K562 (cell line): ENCODE measurements around the gene ADPRH. TPM values are rescaled to one million over a fixed set of nuclear protein-coding genes. Genes with fewer than 3 reads are reported as not detected.

ENCODE experiments used
- FOXK1 ChIP-seq: sonication (generic); formaldehyde crosslinking; IDR thresholded peaks from 2 replicates; pipeline ENCODE4 v1.8.0; 2022; ENCODE audit warnings: missing genetic modification reagents, mild to moderate bottlenecking, borderline replicate concordance
- ILK ChIP-seq: fragments of 450-650 bp; IDR thresholded peaks from 2 replicates; pipeline ENCODE4 v1.6.1; 2016; ENCODE audit warnings: missing genetic modification characterization, low read depth, mild to moderate bottlenecking, missing compliant biosample characterization, moderate library complexity, borderline replicate concordance
- MAZ ChIP-seq, 2 experiments: fragments of 450-650 bp in 1 of 2; sonication (generic) in 1 of 2; formaldehyde crosslinking; IDR thresholded peaks in 1 of 2; conservative IDR thresholded peaks in 1 of 2; 2 replicates each; pipeline versions ENCODE4 v1.4.0 to v1.5.0; 2020; ENCODE audit warnings: mild to moderate bottlenecking in 1 of 2, missing genetic modification reagents in 1 of 2
- MEF2A ChIP-seq: IDR thresholded peaks from 2 replicates; pipeline ENCODE4 v1.6.1; 2011; ENCODE audit warnings: low read depth, mild to moderate bottlenecking, low read length, moderate library complexity; ENCODE audit not compliant: control insufficient read depth
- NEUROD1 ChIP-seq: fragments of 150-350 bp; IDR thresholded peaks from 2 replicates; pipeline ENCODE4 v1.6.1; 2014; ENCODE audit warnings: borderline replicate concordance, low read length, low read depth; ENCODE audit not compliant: partially characterized antibody
- SMARCA5 ChIP-seq: fragments of 450-650 bp; IDR thresholded peaks from 2 replicates; pipeline ENCODE4 v1.6.1; 2016
- TAF1 ChIP-seq: IDR thresholded peaks from 2 replicates; pipeline ENCODE4 v1.6.1; 2011; ENCODE audit warnings: mild to moderate bottlenecking, low read length, moderate library complexity; ENCODE audit not compliant: insufficient read depth, control insufficient read depth, severe bottlenecking; ENCODE audit errors: extremely low read depth
- TCF7 ChIP-seq: sonication (generic); IDR thresholded peaks from 2 replicates; pipeline ENCODE4 v1.6.1; 2016; ENCODE audit warnings: antibody characterized with exemption, borderline replicate concordance
- USF1 ChIP-seq: sonication (generic); formaldehyde crosslinking; IDR thresholded peaks from 2 replicates; pipeline ENCODE4 v1.9.0; 2022; ENCODE audit warnings: mild to moderate bottlenecking, missing genetic modification reagents
- ZNF224 ChIP-seq: sonication (generic); formaldehyde crosslinking; IDR thresholded peaks from 2 replicates; pipeline ENCODE4 v1.8.0; 2022; ENCODE audit warnings: mild to moderate bottlenecking, missing genetic modification reagents
- ZNF280A ChIP-seq: fragments of 450-650 bp; IDR thresholded peaks from 2 replicates; pipeline ENCODE4 v1.6.1; 2018; ENCODE audit warnings: mild to moderate bottlenecking, low read depth; ENCODE audit not compliant: partially characterized antibody
- ZNF57 ChIP-seq: fragments of 450-650 bp; formaldehyde crosslinking; IDR thresholded peaks from 2 replicates; pipeline ENCODE4 v1.4.0; 2020; ENCODE audit warnings: mild to moderate bottlenecking, moderate library complexity
- ZNF586 ChIP-seq: fragments of 450-650 bp; formaldehyde crosslinking; conservative IDR thresholded peaks from 2 replicates; pipeline ENCODE4 v1.4.0; 2020; ENCODE audit warnings: mild to moderate bottlenecking, moderate library complexity
- polyA plus RNA-seq, 8 experiments: library from polyadenylated mRNA; depleted of rRNA in 4 of 8; stranded (reverse) in 5 of 8; unstranded in 3 of 8; fragments of >200 nt; fragmentation: Nextera tagmentation in 2 of 8; fragmentation: Illumina TruSeq in 1 of 8; extraction: Ambion mirVana in 2 of 8; extraction: Trizol in 1 of 8; gene quantifications; 2 replicates each; pipeline versions ENCODE4 v1.2.1 to v1.2.3, GENCODE V29; 2011 to 2014; ENCODE audit warnings: inconsistent platforms in 1 of 8, missing spikeins in 1 of 8
- total RNA-seq, 7 experiments: library from RNA; depleted of rRNA in 6 of 7; stranded (reverse); fragments of >200 nt in 6 of 7; fragmentation: Illumina TruSeq in 2 of 7; extraction: Trizol in 2 of 7; gene quantifications; 2 replicates each; pipeline versions ENCODE4 v1.2.1 to v1.2.3, GENCODE V29; 2011 to 2021; ENCODE audit warnings: low replicate concordance in 1 of 7
- TF ChIP-seq, protein P1 (sequence below), 2 experiments: fragments of 450-650 bp in 1 of 2; IDR thresholded peaks; 2 replicates each; pipeline ENCODE4 v1.6.1; 2011 to 2017; ENCODE audit warnings: low read depth in 2 of 2, antibody characterized with exemption in 1 of 2, borderline replicate concordance in 1 of 2, low read length in 1 of 2, mild to moderate bottlenecking in 1 of 2, mixed read lengths in 1 of 2; ENCODE audit not compliant: control insufficient read depth in 1 of 2
- TF ChIP-seq, protein P2 (sequence below), 2 experiments: IDR thresholded peaks; 2 replicates each; pipeline ENCODE4 v1.6.1; 2012; ENCODE audit warnings: improper control_type of control experiment in 2 of 2, low read depth in 2 of 2, low read length in 2 of 2, borderline replicate concordance in 1 of 2
- TF ChIP-seq, protein P3 (sequence below): fragments of 250-450 bp; sonication (Bioruptor Pico); IDR thresholded peaks from 2 replicates; pipeline ENCODE4 v1.4.0; 2020; ENCODE audit warnings: mild to moderate bottlenecking, moderate library complexity

ADPRH gene
- total and polyA plus RNA-seq, 9 of the 15 experiments (the other 6 are each of a cell fraction or from before 2014, with no cell fraction given) = 0.01 to 1.4 (median 0.65) TPM

DNA sequence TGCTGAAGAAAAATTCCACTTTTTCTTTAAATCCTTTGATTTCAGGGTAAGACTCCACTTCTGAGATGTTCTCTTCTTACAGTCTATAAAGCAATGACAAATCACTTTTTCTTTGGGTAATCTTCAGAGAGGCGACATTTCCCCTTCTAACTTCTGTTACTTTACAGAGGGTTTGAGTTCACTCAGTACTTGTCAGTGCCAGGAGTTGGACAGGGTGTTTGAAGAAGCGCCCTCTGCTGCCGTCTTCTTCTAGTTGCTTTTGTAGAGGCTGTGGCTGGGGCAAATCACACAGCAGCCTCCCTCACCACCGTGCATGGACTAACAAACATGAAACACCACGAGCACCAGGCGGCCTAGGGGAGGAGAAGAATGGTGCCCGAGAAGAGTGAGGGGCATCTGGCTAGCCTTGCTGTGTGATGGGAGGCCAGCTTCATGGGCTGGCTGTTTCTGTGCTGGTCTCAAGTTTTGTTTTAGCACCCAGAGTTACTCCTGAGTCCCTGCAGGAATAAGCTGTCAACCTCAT, 19.8 kb upstream of the ADPRH start, which contains the start of gene CD80 (continued):
- TF ChIP-seq, protein P1, sequence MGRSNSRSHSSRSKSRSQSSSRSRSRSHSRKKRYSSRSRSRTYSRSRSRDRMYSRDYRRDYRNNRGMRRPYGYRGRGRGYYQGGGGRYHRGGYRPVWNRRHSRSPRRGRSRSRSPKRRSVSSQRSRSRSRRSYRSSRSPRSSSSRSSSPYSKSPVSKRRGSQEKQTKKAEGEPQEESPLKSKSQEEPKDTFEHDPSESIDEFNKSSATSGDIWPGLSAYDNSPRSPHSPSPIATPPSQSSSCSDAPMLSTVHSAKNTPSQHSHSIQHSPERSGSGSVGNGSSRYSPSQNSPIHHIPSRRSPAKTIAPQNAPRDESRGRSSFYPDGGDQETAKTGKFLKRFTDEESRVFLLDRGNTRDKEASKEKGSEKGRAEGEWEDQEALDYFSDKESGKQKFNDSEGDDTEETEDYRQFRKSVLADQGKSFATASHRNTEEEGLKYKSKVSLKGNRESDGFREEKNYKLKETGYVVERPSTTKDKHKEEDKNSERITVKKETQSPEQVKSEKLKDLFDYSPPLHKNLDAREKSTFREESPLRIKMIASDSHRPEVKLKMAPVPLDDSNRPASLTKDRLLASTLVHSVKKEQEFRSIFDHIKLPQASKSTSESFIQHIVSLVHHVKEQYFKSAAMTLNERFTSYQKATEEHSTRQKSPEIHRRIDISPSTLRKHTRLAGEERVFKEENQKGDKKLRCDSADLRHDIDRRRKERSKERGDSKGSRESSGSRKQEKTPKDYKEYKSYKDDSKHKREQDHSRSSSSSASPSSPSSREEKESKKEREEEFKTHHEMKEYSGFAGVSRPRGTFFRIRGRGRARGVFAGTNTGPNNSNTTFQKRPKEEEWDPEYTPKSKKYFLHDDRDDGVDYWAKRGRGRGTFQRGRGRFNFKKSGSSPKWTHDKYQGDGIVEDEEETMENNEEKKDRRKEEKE (IDR thresholded peaks at IDR 0.05; ENCODE audit: borderline replicate concordance in 1 of 2, control insufficient read depth in 1 of 2, low read depth in 2 of 2, low read length in 1 of 2) = no peak
- TF ChIP-seq ZNF224 = no peak
- TF ChIP-seq USF1 (CRISPR knock-in tag) = no peak
- no peak for TF ChIP-seq FOXK1 (CRISPR knock-in tag)
- TF ChIP-seq, protein P2, sequence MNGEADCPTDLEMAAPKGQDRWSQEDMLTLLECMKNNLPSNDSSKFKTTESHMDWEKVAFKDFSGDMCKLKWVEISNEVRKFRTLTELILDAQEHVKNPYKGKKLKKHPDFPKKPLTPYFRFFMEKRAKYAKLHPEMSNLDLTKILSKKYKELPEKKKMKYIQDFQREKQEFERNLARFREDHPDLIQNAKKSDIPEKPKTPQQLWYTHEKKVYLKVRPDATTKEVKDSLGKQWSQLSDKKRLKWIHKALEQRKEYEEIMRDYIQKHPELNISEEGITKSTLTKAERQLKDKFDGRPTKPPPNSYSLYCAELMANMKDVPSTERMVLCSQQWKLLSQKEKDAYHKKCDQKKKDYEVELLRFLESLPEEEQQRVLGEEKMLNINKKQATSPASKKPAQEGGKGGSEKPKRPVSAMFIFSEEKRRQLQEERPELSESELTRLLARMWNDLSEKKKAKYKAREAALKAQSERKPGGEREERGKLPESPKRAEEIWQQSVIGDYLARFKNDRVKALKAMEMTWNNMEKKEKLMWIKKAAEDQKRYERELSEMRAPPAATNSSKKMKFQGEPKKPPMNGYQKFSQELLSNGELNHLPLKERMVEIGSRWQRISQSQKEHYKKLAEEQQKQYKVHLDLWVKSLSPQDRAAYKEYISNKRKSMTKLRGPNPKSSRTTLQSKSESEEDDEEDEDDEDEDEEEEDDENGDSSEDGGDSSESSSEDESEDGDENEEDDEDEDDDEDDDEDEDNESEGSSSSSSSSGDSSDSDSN (IDR thresholded peaks at IDR 0.05; ENCODE audit: borderline replicate concordance in 1 of 2, low read depth in 2 of 2, low read length in 2 of 2) = no peak
- no peak for TF ChIP-seq TCF7
- 0 out of 4 replicates have a peak, but pooled peaks of 1 of the 2 experiments have one; percentile 41 for TF ChIP-seq MAZ (CRISPR knock-in tag; conservative IDR thresholded peaks at IDR 0.05 in 1 of 2, IDR thresholded peaks at IDR 0.05 in 1 of 2)
- TF ChIP-seq ILK (tag) = no peak
- TF ChIP-seq ZNF280A = no peak
- no peak for TF ChIP-seq SMARCA5
- no peak for TF ChIP-seq ZNF586
- TF ChIP-seq, protein P3, sequence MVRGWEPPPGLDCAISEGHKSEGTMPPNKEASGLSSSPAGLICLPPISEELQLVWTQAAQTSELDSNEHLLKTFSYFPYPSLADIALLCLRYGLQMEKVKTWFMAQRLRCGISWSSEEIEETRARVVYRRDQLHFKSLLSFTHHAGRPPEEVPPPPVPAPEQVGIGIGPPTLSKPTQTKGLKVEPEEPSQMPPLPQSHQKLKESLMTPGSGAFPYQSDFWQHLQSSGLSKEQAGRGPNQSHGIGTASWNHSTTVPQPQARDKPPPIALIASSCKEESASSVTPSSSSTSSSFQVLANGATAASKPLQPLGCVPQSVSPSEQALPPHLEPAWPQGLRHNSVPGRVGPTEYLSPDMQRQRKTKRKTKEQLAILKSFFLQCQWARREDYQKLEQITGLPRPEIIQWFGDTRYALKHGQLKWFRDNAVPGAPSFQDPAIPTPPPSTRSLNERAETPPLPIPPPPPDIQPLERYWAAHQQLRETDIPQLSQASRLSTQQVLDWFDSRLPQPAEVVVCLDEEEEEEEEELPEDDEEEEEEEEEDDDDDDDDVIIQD (CRISPR knock-in tag) = no peak
- no peak for TF ChIP-seq NEUROD1
- TF ChIP-seq MEF2A = no peak
- no peak for TF ChIP-seq TAF1
- TF ChIP-seq ZNF57 (CRISPR knock-in tag) = no peak
